K562 (cell line): Measurements from ENCODE around the gene LYPD5. TPM values are rescaled to one million over a fixed set of nuclear protein-coding genes. Genes with fewer than 3 reads are reported as not detected.

Experiments used
- ARNT ChIP-seq, 2 experiments: fragments of 450-650 bp; IDR thresholded peaks; 2 replicates each; pipeline ENCODE4 v1.6.1; 2016; ENCODE audit warnings: mild to moderate bottlenecking in 1 of 2
- BRD9 ChIP-seq: fragments of 450-650 bp; IDR thresholded peaks from 2 replicates; pipeline ENCODE4 v1.6.1; 2018; ENCODE audit warnings: low read depth; ENCODE audit not compliant: partially characterized antibody
- CTCF ChIP-seq, 3 experiments: IDR thresholded peaks in 2 of 3; conservative IDR thresholded peaks in 1 of 3; 2 replicates each; pipeline ENCODE4 v1.5.1; 2011 to 2012; ENCODE audit warnings: low read length in 3 of 3, mild to moderate bottlenecking in 3 of 3, control low read depth in 2 of 3, improper control_type of control experiment in 1 of 3, inconsistent platforms in 1 of 3, low read depth in 1 of 3, mixed read lengths in 1 of 3, moderate library complexity in 1 of 3; ENCODE audit not compliant: insufficient read depth in 2 of 3
- FIP1L1 ChIP-seq: fragments of 200-400 bp; formaldehyde crosslinking; IDR thresholded peaks from 2 replicates; pipeline ENCODE4 v1.6.1; 2018; ENCODE audit warnings: mild to moderate bottlenecking, low read depth, low read length; ENCODE audit not compliant: poor library complexity, severe bottlenecking
- ID3 ChIP-seq, 2 experiments: fragments of 250-450 bp in 1 of 2; fragments of 450-650 bp in 1 of 2; sonication (Bioruptor Pico) in 1 of 2; IDR thresholded peaks; 2 replicates each; pipeline versions ENCODE4 v1.6.1 to v1.8.0; 2016 to 2021; ENCODE audit warnings: mild to moderate bottlenecking in 2 of 2, moderate library complexity in 2 of 2, missing compliant biosample characterization in 1 of 2, missing genetic modification characterization in 1 of 2
- KLF10 ChIP-seq: fragments of 250-450 bp; sonication (Bioruptor Pico); IDR thresholded peaks from 2 replicates; pipeline ENCODE4 v1.6.1; 2021; ENCODE audit warnings: matching md5 sums
- MTA3 ChIP-seq: fragments of 450-650 bp; formaldehyde crosslinking; IDR thresholded peaks from 2 replicates; pipeline ENCODE4 v1.6.1; 2017; ENCODE audit warnings: mild to moderate bottlenecking, borderline replicate concordance
- MXI1 ChIP-seq: IDR thresholded peaks from 2 replicates; pipeline ENCODE4 v1.6.1; 2011; ENCODE audit warnings: low read depth, mild to moderate bottlenecking, improper control_type of control experiment, low read length
- PML ChIP-seq: IDR thresholded peaks from 2 replicates; pipeline ENCODE4 v1.6.1; 2012; ENCODE audit warnings: low read length, inconsistent platforms
- POU5F1 ChIP-seq: fragments of 150-350 bp; IDR thresholded peaks from 2 replicates; pipeline ENCODE4 v1.6.1; 2014; ENCODE audit warnings: borderline replicate concordance, low read length, low read depth, mild to moderate bottlenecking; ENCODE audit not compliant: partially characterized antibody
- PPARD ChIP-seq: fragments of 250-450 bp; sonication (Bioruptor Pico); IDR thresholded peaks from 2 replicates; pipeline ENCODE4 v1.8.0; 2022; ENCODE audit warnings: inconsistent platforms, mild to moderate bottlenecking, moderate library complexity
- RAD21 ChIP-seq, 2 experiments: fragments of 250-450 bp in 1 of 2; fragments of 450-650 bp in 1 of 2; sonication (Bioruptor Pico) in 1 of 2; formaldehyde crosslinking in 1 of 2; IDR thresholded peaks in 1 of 2; conservative IDR thresholded peaks in 1 of 2; 2 replicates each; pipeline versions ENCODE4 v1.4.0 to v1.8.0; 2020 to 2022; ENCODE audit warnings: mild to moderate bottlenecking in 2 of 2, moderate library complexity in 1 of 2
- SMAD4 ChIP-seq: fragments of 250-450 bp; sonication (Bioruptor Pico); conservative IDR thresholded peaks from 2 replicates; pipeline ENCODE4 v1.8.0; 2021; ENCODE audit warnings: inconsistent platforms, mild to moderate bottlenecking, moderate library complexity
- SUPT5H ChIP-seq: fragments of 450-650 bp; IDR thresholded peaks from 2 replicates; pipeline ENCODE4 v1.6.1; 2016
- TOE1 ChIP-seq, 2 experiments: fragments of 450-650 bp in 1 of 2; sonication (generic) in 1 of 2; formaldehyde crosslinking in 1 of 2; IDR thresholded peaks; 2 replicates each; pipeline versions ENCODE4 v1.7.1 to v1.8.0; 2016 to 2022; ENCODE audit warnings: borderline replicate concordance in 2 of 2, mild to moderate bottlenecking in 2 of 2, antibody characterized with exemption in 1 of 2, inconsistent platforms in 1 of 2, low read depth in 1 of 2, missing genetic modification reagents in 1 of 2, moderate library complexity in 1 of 2
- TRIM24 ChIP-seq, 2 experiments: fragments of 450-650 bp; IDR thresholded peaks; 2 replicates each; pipeline ENCODE4 v1.6.1; 2016
- ZNF184 ChIP-seq: sonication (generic); formaldehyde crosslinking; IDR thresholded peaks from 2 replicates; pipeline ENCODE4 v1.5.0; 2020; ENCODE audit warnings: missing genetic modification reagents
- ZNF384 ChIP-seq: IDR thresholded peaks from 2 replicates; pipeline ENCODE4 v1.6.1; 2012; ENCODE audit warnings: low read depth, low read length, improper control_type of control experiment
- polyA plus RNA-seq, 8 experiments: library from polyadenylated mRNA; depleted of rRNA in 4 of 8; stranded (reverse) in 5 of 8; unstranded in 3 of 8; fragments of >200 nt; fragmentation: Nextera tagmentation in 2 of 8; fragmentation: Illumina TruSeq in 1 of 8; extraction: Ambion mirVana in 2 of 8; extraction: Trizol in 1 of 8; gene quantifications; 2 replicates each; pipeline versions ENCODE4 v1.2.1 to v1.2.3, GENCODE V29; 2011 to 2014; ENCODE audit warnings: inconsistent platforms in 1 of 8, missing spikeins in 1 of 8
- total RNA-seq, 7 experiments: library from RNA; depleted of rRNA in 6 of 7; stranded (reverse); fragments of >200 nt in 6 of 7; fragmentation: Illumina TruSeq in 2 of 7; extraction: Trizol in 2 of 7; gene quantifications; 2 replicates each; pipeline versions ENCODE4 v1.2.1 to v1.2.3, GENCODE V29; 2011 to 2021; ENCODE audit warnings: low replicate concordance in 1 of 7
- TF ChIP-seq, protein P1 (sequence below), 2 experiments: fragments of 150-350 bp in 1 of 2; IDR thresholded peaks; 2 replicates each; pipeline ENCODE4 v1.6.1; 2012 to 2016; ENCODE audit warnings: low read depth in 2 of 2, low read length in 2 of 2, mild to moderate bottlenecking in 1 of 2, moderate library complexity in 1 of 2
- TF ChIP-seq, protein P2 (sequence below): fragments of 250-450 bp; sonication (Bioruptor Pico); IDR thresholded peaks from 2 replicates; pipeline ENCODE4 v1.8.0; 2022; ENCODE audit warnings: moderate library complexity, mild to moderate bottlenecking, inconsistent platforms

LYPD5 gene
- total and polyA plus RNA-seq, 9 of the 15 experiments (the other 6 are each of a cell fraction or from before 2014, with no cell fraction given), result 0.03 to 0.22 (median 0.10) TPM; not detected in 3

- peak; percentile 92 for TF ChIP-seq MXI1
- TF ChIP-seq TOE1 (IDR thresholded peaks at IDR 0.05; ENCODE audit: borderline replicate concordance), result peak; percentile 92
- peak; percentile 51; the same call in 1 of the 2 replicates for TF ChIP-seq TOE1 (CRISPR knock-in tag; IDR thresholded peaks at IDR 0.05; ENCODE audit: borderline replicate concordance, low read depth)
- peak; percentile 99 for TF ChIP-seq FIP1L1
- peak; percentile 83 to 93 for TF ChIP-seq TRIM24 (IDR thresholded peaks at IDR 0.05)
- no peak for TF ChIP-seq POU5F1
- TF ChIP-seq KLF10 (CRISPR knock-in tag), result no peak
- TF ChIP-seq, protein P1, sequence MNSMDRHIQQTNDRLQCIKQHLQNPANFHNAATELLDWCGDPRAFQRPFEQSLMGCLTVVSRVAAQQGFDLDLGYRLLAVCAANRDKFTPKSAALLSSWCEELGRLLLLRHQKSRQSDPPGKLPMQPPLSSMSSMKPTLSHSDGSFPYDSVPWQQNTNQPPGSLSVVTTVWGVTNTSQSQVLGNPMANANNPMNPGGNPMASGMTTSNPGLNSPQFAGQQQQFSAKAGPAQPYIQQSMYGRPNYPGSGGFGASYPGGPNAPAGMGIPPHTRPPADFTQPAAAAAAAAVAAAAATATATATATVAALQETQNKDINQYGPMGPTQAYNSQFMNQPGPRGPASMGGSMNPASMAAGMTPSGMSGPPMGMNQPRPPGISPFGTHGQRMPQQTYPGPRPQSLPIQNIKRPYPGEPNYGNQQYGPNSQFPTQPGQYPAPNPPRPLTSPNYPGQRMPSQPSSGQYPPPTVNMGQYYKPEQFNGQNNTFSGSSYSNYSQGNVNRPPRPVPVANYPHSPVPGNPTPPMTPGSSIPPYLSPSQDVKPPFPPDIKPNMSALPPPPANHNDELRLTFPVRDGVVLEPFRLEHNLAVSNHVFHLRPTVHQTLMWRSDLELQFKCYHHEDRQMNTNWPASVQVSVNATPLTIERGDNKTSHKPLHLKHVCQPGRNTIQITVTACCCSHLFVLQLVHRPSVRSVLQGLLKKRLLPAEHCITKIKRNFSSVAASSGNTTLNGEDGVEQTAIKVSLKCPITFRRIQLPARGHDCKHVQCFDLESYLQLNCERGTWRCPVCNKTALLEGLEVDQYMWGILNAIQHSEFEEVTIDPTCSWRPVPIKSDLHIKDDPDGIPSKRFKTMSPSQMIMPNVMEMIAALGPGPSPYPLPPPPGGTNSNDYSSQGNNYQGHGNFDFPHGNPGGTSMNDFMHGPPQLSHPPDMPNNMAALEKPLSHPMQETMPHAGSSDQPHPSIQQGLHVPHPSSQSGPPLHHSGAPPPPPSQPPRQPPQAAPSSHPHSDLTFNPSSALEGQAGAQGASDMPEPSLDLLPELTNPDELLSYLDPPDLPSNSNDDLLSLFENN (IDR thresholded peaks at IDR 0.05; ENCODE audit: low read depth in 2 of 2, low read length in 2 of 2), result peak in 1 of 2 experiments; percentile 96; a peak in 2 of 4 replicates
- TF ChIP-seq ID3 (CRISPR knock-in tag; IDR thresholded peaks at IDR 0.05), result no peak
- peak; percentile 95 for TF ChIP-seq ID3 (tag; IDR thresholded peaks at IDR 0.05)
- peak; percentile 94 for TF ChIP-seq MTA3
- TF ChIP-seq CTCF (IDR thresholded peaks at IDR 0.05 in 2 of 3, conservative IDR thresholded peaks at IDR 0.05 in 1 of 3; ENCODE audit: insufficient read depth in 2 of 3, low read depth in 1 of 3, low read length in 3 of 3), result peak; percentile 86 to 99 (median 99)
- TF ChIP-seq ARNT (IDR thresholded peaks at IDR 0.05), result peak; percentile 45 to 60; a peak in 1 of 4 replicates
- peak; percentile 47; the same call in 1 of the 2 replicates for TF ChIP-seq ZNF384
- TF ChIP-seq BRD9, result peak; percentile 17
- TF ChIP-seq SMAD4 (CRISPR knock-in tag), result peak; percentile 99
- TF ChIP-seq PPARD, result no peak
- TF ChIP-seq PML, result peak; percentile 90
- peak; percentile 68 to 76 for TF ChIP-seq RAD21 (CRISPR knock-in tag; conservative IDR thresholded peaks at IDR 0.05 in 1 of 2, IDR thresholded peaks at IDR 0.05 in 1 of 2)
- no peak for TF ChIP-seq ZNF184 (CRISPR knock-in tag)
- TF ChIP-seq, protein P2, sequence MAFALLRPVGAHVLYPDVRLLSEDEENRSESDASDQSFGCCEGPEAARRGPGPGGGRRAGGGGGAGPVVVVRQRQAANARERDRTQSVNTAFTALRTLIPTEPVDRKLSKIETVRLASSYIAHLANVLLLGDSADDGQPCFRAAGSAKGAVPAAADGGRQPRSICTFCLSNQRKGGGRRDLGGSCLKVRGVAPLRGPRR (CRISPR knock-in tag), result no peak
- peak; percentile 56; the same call in 1 of the 2 replicates for TF ChIP-seq SUPT5H
Observed at GRCh38 chr19:43774103-43774939, 27.9 kb downstream of the LYPD5 start (continued).
